ENCODE data around the gene COG7.
"Not testable (repeated sequence)": the region's sequence is repeated elsewhere in the genome, so short reads cannot be mapped to it uniquely, and the experiment has no call there.

The COG7 gene

GRCh38 chr16:23491490-23492391, 38.8 kb upstream of the COG7 start:
- Histone ChIP-seq H3K4me3 (ENCODE audit: low read length) (no peak overlapping the region), H3K36me3 (ENCODE audit: insufficient read depth, low read length) (peaks cover 57% of the 10 kb centered on the region), H3K9me3 (replicated peaks; ENCODE audit: low read length) (no peaks in the 10 kb centered on the region), H3K4me2 (ENCODE audit: low read length) (no peak overlapping the region), H3K9ac (ENCODE audit: low read depth, low read length) (no peak overlapping the region), H3K4me1 (ENCODE audit: control insufficient read depth, insufficient read depth, low read length) (peaks cover 10% of the 10 kb centered on the region), H3K27me3 (ENCODE audit: control insufficient read depth, insufficient read depth, low read length) (no peaks in the 10 kb centered on the region)

DNA sequence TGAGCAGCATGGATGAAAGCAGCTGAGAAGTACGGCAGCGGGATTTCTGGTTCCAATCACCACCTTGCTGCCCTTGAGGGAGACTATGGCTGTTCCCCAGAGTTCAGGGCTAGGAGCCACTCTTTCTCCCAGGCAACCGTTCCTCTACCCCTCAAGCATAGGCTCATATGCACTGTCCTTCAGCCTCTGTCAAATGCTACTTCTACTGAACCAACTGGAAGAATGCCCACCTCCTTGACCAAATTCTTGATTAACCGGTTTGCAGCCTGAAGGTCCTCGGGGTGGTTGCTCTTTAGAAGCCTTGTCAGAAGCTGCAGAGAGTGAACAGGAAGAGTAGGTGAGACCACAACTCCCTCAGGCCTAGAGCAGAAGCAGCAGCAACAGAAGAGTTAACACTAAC, 33.5 kb upstream of the COG7 start:
- Histone ChIP-seq H3K9me3 (replicated peaks; ENCODE audit: low read length) (no peaks in the 10 kb centered on the region), H3K27me3 (ENCODE audit: control insufficient read depth, insufficient read depth, low read length) (no peaks in the 10 kb centered on the region), H3K4me2 (ENCODE audit: low read length) (no peak overlapping the region), H3K36me3 (ENCODE audit: insufficient read depth, low read length) (peaks cover 47% of the 10 kb centered on the region), H3K9ac (ENCODE audit: low read depth, low read length) (no peak overlapping the region), H3K4me1 (ENCODE audit: control insufficient read depth, insufficient read depth, low read length) (no peaks in the 10 kb centered on the region), H3K4me3 (ENCODE audit: low read length) (no peak overlapping the region)

DNA sequence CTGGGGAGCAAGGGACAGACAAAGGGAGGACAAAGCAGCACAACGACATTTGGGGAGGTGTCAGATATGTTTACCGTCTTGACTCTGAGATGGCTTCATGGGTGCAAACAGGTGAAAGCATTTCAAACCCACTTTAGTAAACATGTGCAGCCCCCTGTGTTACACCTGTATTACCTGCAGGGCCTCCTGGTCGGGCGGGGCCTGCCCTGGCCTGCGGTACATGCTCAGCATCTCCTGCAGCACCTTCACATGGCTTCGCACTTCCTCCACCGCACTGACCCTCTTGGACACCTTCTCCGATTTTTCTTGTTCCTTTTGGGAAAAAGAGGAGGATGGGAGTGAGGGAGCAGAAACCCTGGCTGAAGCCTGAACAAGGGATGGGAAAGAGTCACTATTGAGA, 32.9 kb upstream of the COG7 start:
- Histone ChIP-seq H3K27me3 (ENCODE audit: control insufficient read depth, insufficient read depth, low read length) (no peaks in the 10 kb centered on the region), H3K4me1 (ENCODE audit: control insufficient read depth, insufficient read depth, low read length) (no peaks in the 10 kb centered on the region), H3K9ac (ENCODE audit: low read depth, low read length) (no peak overlapping the region), H3K9me3 (replicated peaks; ENCODE audit: low read length) (no peaks in the 10 kb centered on the region), H3K4me3 (ENCODE audit: low read length) (no peak overlapping the region), H3K4me2 (ENCODE audit: low read length) (no peak overlapping the region), H3K36me3 (ENCODE audit: insufficient read depth, low read length) (peaks cover 49% of the 10 kb centered on the region)

DNA sequence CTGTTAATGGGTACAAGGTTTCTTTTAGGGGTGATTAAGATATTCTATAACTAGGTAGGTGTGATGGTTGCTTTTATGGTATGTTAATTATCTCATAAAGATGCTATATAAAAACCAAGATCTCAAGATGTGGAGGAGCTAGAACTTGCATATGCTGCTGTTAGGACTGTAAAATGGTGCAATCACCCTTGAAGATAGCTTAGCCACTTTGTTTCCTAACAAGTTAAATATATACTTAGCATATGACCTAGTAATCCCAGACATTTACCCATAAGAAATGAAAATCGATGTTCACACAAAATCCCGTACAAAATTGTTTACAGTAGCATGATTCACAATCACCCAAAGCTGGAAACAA, 32.2 kb upstream of the COG7 start:
- Histone ChIP-seq H3K4me3 (ENCODE audit: low read length) (no peak overlapping the region), H3K4me2 (ENCODE audit: low read length) (no peak overlapping the region), H3K4me1 (ENCODE audit: control insufficient read depth, insufficient read depth, low read length) (no peaks in the 10 kb centered on the region), H3K27me3 (ENCODE audit: control insufficient read depth, insufficient read depth, low read length) (no peaks in the 10 kb centered on the region), H3K9me3 (replicated peaks; ENCODE audit: low read length) (no peaks in the 10 kb centered on the region), H3K36me3 (ENCODE audit: insufficient read depth, low read length) (peaks cover 53% of the 10 kb centered on the region), H3K9ac (ENCODE audit: low read depth, low read length) (no peak overlapping the region)

DNA sequence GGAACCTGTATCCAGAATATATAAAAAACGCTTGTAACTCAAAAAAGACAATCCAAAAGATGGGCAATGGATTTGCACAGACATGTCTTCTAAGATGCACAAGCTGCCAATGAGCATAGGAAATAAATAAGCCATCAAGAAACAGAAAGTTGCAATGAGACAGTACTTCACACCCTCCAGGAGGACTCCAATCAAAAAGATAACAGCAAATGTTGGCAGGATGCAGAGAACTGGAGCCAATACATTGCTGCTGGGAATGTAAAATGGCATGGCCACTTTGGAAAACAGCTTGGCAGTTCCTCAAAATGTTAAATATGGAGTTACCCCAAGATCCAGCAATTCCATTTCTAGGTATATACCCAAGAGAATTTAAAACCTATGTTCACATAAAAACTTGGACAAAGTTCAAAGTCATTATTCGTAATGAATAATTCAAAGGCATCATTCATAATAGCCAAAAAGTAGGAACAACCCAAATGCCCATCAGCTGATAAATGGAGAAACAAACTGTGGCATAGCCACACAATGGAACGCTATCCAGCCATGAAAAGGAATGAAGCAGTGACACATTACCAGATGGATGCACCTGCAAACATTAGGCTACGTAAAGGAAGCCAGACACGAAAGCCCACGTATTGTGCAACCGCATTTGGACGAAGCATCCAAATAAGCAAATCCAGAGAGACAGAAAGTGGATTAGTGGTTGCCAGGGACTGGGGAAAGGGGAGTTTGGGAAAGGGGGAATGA, 31.7 kb upstream of the COG7 start:
- Histone ChIP-seq H3K4me2 (ENCODE audit: low read length) (no peak overlapping the region), H3K27me3 (ENCODE audit: control insufficient read depth, insufficient read depth, low read length) (no peaks in the 10 kb centered on the region), H3K9ac (ENCODE audit: low read depth, low read length) (no peak overlapping the region), H3K36me3 (ENCODE audit: insufficient read depth, low read length) (peaks cover 51% of the 10 kb centered on the region), H3K4me3 (ENCODE audit: low read length) (no peak overlapping the region), H3K9me3 (replicated peaks; ENCODE audit: low read length) (no peaks in the 10 kb centered on the region), H3K4me1 (ENCODE audit: control insufficient read depth, insufficient read depth, low read length) (no peaks in the 10 kb centered on the region)

GRCh38 chr16:23483492-23483891, 30.5 kb upstream of the COG7 start:
- H3K27me3 ChIP-seq (ENCODE audit: control insufficient read depth, insufficient read depth, low read length); H3K4me2 ChIP-seq (ENCODE audit: low read length); H3K9ac ChIP-seq (ENCODE audit: low read depth, low read length); H3K9me3 ChIP-seq (replicated peaks; ENCODE audit: low read length); H3K4me3 ChIP-seq (ENCODE audit: low read length); H3K4me1 ChIP-seq (ENCODE audit: control insufficient read depth, insufficient read depth, low read length): not testable (repeated sequence)
- peaks cover 56% of the 10 kb centered on the region for H3K36me3 ChIP-seq (ENCODE audit: insufficient read depth, low read length)

- peaks cover 54% of the 10 kb centered on the region for H3K36me3 ChIP-seq (ENCODE audit: insufficient read depth, low read length)
Measured at GRCh38 chr16:23482778-23483177, 29.8 kb upstream of the COG7 start.

GRCh38 chr16:23480257-23480656, 27.3 kb upstream of the COG7 start:
- no peak overlapping the region for H3K4me3 ChIP-seq (ENCODE audit: low read length)
- peaks cover 42% of the 10 kb centered on the region for H3K36me3 ChIP-seq (ENCODE audit: insufficient read depth, low read length)
- H3K27me3 ChIP-seq (ENCODE audit: control insufficient read depth, insufficient read depth, low read length), result no peaks in the 10 kb centered on the region
- no peak overlapping the region for H3K4me2 ChIP-seq (ENCODE audit: low read length)
- no peaks in the 10 kb centered on the region for H3K9me3 ChIP-seq (replicated peaks; ENCODE audit: low read length)
- H3K9ac ChIP-seq (ENCODE audit: low read depth, low read length), result no peak overlapping the region
- no peaks in the 10 kb centered on the region for H3K4me1 ChIP-seq (ENCODE audit: control insufficient read depth, insufficient read depth, low read length)

More at GRCh38 chr16:23482778-23483177, 29.8 kb upstream of the COG7 start:
- Histone ChIP-seq H3K4me3 (ENCODE audit: low read length) (no peak overlapping the region), H3K27me3 (ENCODE audit: control insufficient read depth, insufficient read depth, low read length) (no peaks in the 10 kb centered on the region), H3K4me2 (ENCODE audit: low read length) (no peak overlapping the region), H3K9me3 (replicated peaks; ENCODE audit: low read length) (no peaks in the 10 kb centered on the region), H3K9ac (ENCODE audit: low read depth, low read length) (no peak overlapping the region), H3K4me1 (ENCODE audit: control insufficient read depth, insufficient read depth, low read length) (no peaks in the 10 kb centered on the region)

GRCh38 chr16:23479138-23479537, 26.1 kb upstream of the COG7 start:
- H3K9me3 ChIP-seq (replicated peaks; ENCODE audit: low read length), result no peaks in the 10 kb centered on the region
- no peak overlapping the region for H3K4me2 ChIP-seq (ENCODE audit: low read length)
- H3K27me3 ChIP-seq (ENCODE audit: control insufficient read depth, insufficient read depth, low read length), result no peaks in the 10 kb centered on the region
- peaks cover 42% of the 10 kb centered on the region for H3K36me3 ChIP-seq (ENCODE audit: insufficient read depth, low read length)
- H3K4me1 ChIP-seq (ENCODE audit: control insufficient read depth, insufficient read depth, low read length), result no peaks in the 10 kb centered on the region
- H3K4me3 ChIP-seq (ENCODE audit: low read length), result no peak overlapping the region
- no peak overlapping the region for H3K9ac ChIP-seq (ENCODE audit: low read depth, low read length)

- Histone ChIP-seq H3K9ac (ENCODE audit: low read depth, low read length) (no peak overlapping the region), H3K36me3 (ENCODE audit: insufficient read depth, low read length) (peaks cover 46% of the 10 kb centered on the region), H3K4me3 (ENCODE audit: low read length) (no peak overlapping the region), H3K4me2 (ENCODE audit: low read length) (no peak overlapping the region), H3K9me3 (replicated peaks; ENCODE audit: low read length) (no peaks in the 10 kb centered on the region), H3K27me3 (ENCODE audit: control insufficient read depth, insufficient read depth, low read length) (no peaks in the 10 kb centered on the region), H3K4me1 (ENCODE audit: control insufficient read depth, insufficient read depth, low read length) (no peaks in the 10 kb centered on the region)
Measured at GRCh38 chr16:23478566-23478965, 25.6 kb upstream of the COG7 start.

GRCh38 chr16:23476289-23476688, 23.3 kb upstream of the COG7 start:
- Histone ChIP-seq H3K27me3 (ENCODE audit: control insufficient read depth, insufficient read depth, low read length) (no peaks in the 10 kb centered on the region), H3K36me3 (ENCODE audit: insufficient read depth, low read length) (peaks cover 42% of the 10 kb centered on the region), H3K9ac (ENCODE audit: low read depth, low read length) (no peak overlapping the region), H3K4me1 (ENCODE audit: control insufficient read depth, insufficient read depth, low read length) (no peaks in the 10 kb centered on the region), H3K4me3 (ENCODE audit: low read length) (no peak overlapping the region), H3K4me2 (ENCODE audit: low read length) (no peak overlapping the region), H3K9me3 (replicated peaks; ENCODE audit: low read length) (no peaks in the 10 kb centered on the region)

Measured in skeletal muscle satellite cell (primary cell).